Mucosa of rectum (tissue), 2 donors: ENCODE results near the gene ALG8.
"Not testable (repeated sequence)": the region's sequence is repeated elsewhere in the genome, so short reads cannot be mapped to it uniquely, and the experiment has no call there.

Source experiments
- H3K27ac ChIP-seq, 2 donors: one replicate each; pipeline ENCODE4 v1.7.0; 2013; ENCODE audit warnings: inconsistent platforms in 2 of 2, low read depth in 2 of 2, low read length in 2 of 2
- H3K27me3 ChIP-seq, 2 donors: one replicate each; pipeline ENCODE4 v1.7.0; 2013; ENCODE audit warnings: low read length in 2 of 2; ENCODE audit not compliant: control insufficient read depth in 2 of 2, insufficient read depth in 2 of 2
- H3K36me3 ChIP-seq, 2 donors: one replicate each; pipeline ENCODE4 v1.7.0; 2013; ENCODE audit warnings: low read length in 2 of 2; ENCODE audit not compliant: control insufficient read depth in 2 of 2, insufficient read depth in 2 of 2
- H3K4me1 ChIP-seq, 2 donors: one replicate each; pipeline ENCODE4 v1.7.0; 2013; ENCODE audit warnings: low read length in 2 of 2, mild to moderate bottlenecking in 1 of 2; ENCODE audit not compliant: control insufficient read depth in 2 of 2, insufficient read depth in 2 of 2
- H3K4me3 ChIP-seq, 2 donors: one replicate each; pipeline ENCODE4 v1.7.0; 2013; ENCODE audit warnings: low read length in 2 of 2
- H3K9ac ChIP-seq, 2 donors: one replicate each; pipeline ENCODE4 v1.7.0; 2013; ENCODE audit warnings: low read length in 2 of 2, low read depth in 1 of 2, mild to moderate bottlenecking in 1 of 2
- H3K9me3 ChIP-seq, 2 donors: one replicate each; pipeline ENCODE4 v1.7.0; 2013; ENCODE audit warnings: low read length in 2 of 2; ENCODE audit not compliant: control insufficient read depth in 2 of 2
- donor health status: healthy.
- donor health status: Normal muscosa, but diverticular disease.

The ALG8 gene

GRCh38 chr11:78175862-78176261 lies 36.4 kb upstream of the ALG8 start:
- not testable (repeated sequence) for H3K9me3 ChIP-seq, H3K4me3 ChIP-seq, H3K9ac ChIP-seq, H3K27me3 ChIP-seq, H3K27ac ChIP-seq, H3K4me1 ChIP-seq
- H3K36me3 ChIP-seq: peaks cover 11 to 25% of the 10 kb centered on the region in 2 donors

- no peak overlapping the region for H3K27ac ChIP-seq
- no peaks in the 10 kb centered on the region for H3K4me1 ChIP-seq
- no peak overlapping the region for H3K9ac ChIP-seq
- no peaks in the 10 kb centered on the region for H3K9me3 ChIP-seq
- H3K27me3 ChIP-seq: no peaks in the 10 kb centered on the region
- no peak overlapping the region for H3K4me3 ChIP-seq
- H3K36me3 ChIP-seq: peaks cover 11 to 21% of the 10 kb centered on the region in 2 donors
These were observed 32.5 kb upstream of the ALG8 start for GRCh38 chr11:78171951-78172350.

- H3K9me3 ChIP-seq: no peaks in the 10 kb centered on the region
- no peaks in the 10 kb centered on the region for H3K27me3 ChIP-seq
- H3K36me3 ChIP-seq: peaks cover 11 to 19% of the 10 kb centered on the region in 2 donors
- H3K4me1 ChIP-seq: no peaks in the 10 kb centered on the region
- no peak overlapping the region for H3K27ac ChIP-seq
- H3K9ac ChIP-seq: no peak overlapping the region
- no peak overlapping the region for H3K4me3 ChIP-seq
These were observed 31.6 kb upstream of the ALG8 start for GRCh38 chr11:78170874-78171549.

GRCh38 chr11:78170413-78170812 lies 31.0 kb upstream of the ALG8 start:
- no peaks in the 10 kb centered on the region for H3K4me1 ChIP-seq
- peaks cover 11 to 19% of the 10 kb centered on the region in 2 donors for H3K36me3 ChIP-seq
- no peak overlapping the region for H3K9ac ChIP-seq
- no peaks in the 10 kb centered on the region for H3K9me3 ChIP-seq
- no peaks in the 10 kb centered on the region for H3K27me3 ChIP-seq
- no peak overlapping the region for H3K27ac ChIP-seq
- H3K4me3 ChIP-seq: no peak overlapping the region

GRCh38 chr11:78168539-78169477 lies 29.4 kb upstream of the ALG8 start:
- H3K9me3 ChIP-seq: no peaks in the 10 kb centered on the region
- H3K36me3 ChIP-seq: peaks cover 7 to 15% of the 10 kb centered on the region in 2 donors
- no peak overlapping the region for H3K9ac ChIP-seq
- no peak overlapping the region for H3K4me3 ChIP-seq
- no peaks in the 10 kb centered on the region for H3K4me1 ChIP-seq
- H3K27ac ChIP-seq: peak overlapping the region; percentile 56 to 59
- H3K27me3 ChIP-seq: no peaks in the 10 kb centered on the region

- Histone ChIP-seq H3K4me1 (no peaks in the 10 kb centered on the region), H3K27ac (no peak overlapping the region)
These were observed 27.5 kb upstream of the ALG8 start for GRCh38 chr11:78166855-78167469.

GRCh38 chr11:78164471-78164870 lies 25.0 kb upstream of the ALG8 start:
- H3K4me1 ChIP-seq: no peaks in the 10 kb centered on the region
- H3K27ac ChIP-seq: no peak overlapping the region

More at GRCh38 chr11:78166855-78167469, 27.5 kb upstream of the ALG8 start:
- no peaks in the 10 kb centered on the region for H3K27me3 ChIP-seq
- no peak overlapping the region for H3K9ac ChIP-seq
- H3K36me3 ChIP-seq: peaks cover 0 to under 1% of the 10 kb centered on the region in 2 donors
- H3K4me3 ChIP-seq: no peak overlapping the region
- H3K9me3 ChIP-seq: no peaks in the 10 kb centered on the region

GRCh38 chr11:78163828-78164227 lies 24.4 kb upstream of the ALG8 start:
- no peaks in the 10 kb centered on the region for H3K4me1 ChIP-seq
- no peak overlapping the region for H3K4me3 ChIP-seq
- H3K27me3 ChIP-seq: no peaks in the 10 kb centered on the region
- H3K27ac ChIP-seq: no peak overlapping the region
- no peaks in the 10 kb centered on the region for H3K36me3 ChIP-seq
- H3K9ac ChIP-seq: no peak overlapping the region
- H3K9me3 ChIP-seq: no peaks in the 10 kb centered on the region

More at GRCh38 chr11:78164471-78164870, 25.0 kb upstream of the ALG8 start:
- H3K27me3 ChIP-seq: no peaks in the 10 kb centered on the region
- no peaks in the 10 kb centered on the region for H3K9me3 ChIP-seq
- H3K4me3 ChIP-seq: no peak overlapping the region
- no peaks in the 10 kb centered on the region for H3K36me3 ChIP-seq
- no peak overlapping the region for H3K9ac ChIP-seq

GRCh38 chr11:78161962-78162371 lies 22.5 kb upstream of the ALG8 start:
- Histone ChIP-seq H3K4me3 (no peak overlapping the region), H3K4me1 (no peaks in the 10 kb centered on the region), H3K9me3 (no peaks in the 10 kb centered on the region), H3K27me3 (no peaks in the 10 kb centered on the region), H3K36me3 (no peaks in the 10 kb centered on the region), H3K27ac (no peak overlapping the region), H3K9ac (no peak overlapping the region)

- no peaks in the 10 kb centered on the region for H3K9me3 ChIP-seq
These were observed 21.9 kb upstream of the ALG8 start for GRCh38 chr11:78161346-78161745.

More at GRCh38 chr11:78161346-78161745, 21.9 kb upstream of the ALG8 start:
- Histone ChIP-seq H3K9ac (no peak overlapping the region), H3K4me1 (no peaks in the 10 kb centered on the region), H3K4me3 (no peak overlapping the region), H3K36me3 (no peaks in the 10 kb centered on the region), H3K27me3 (no peaks in the 10 kb centered on the region), H3K27ac (no peak overlapping the region)
